K562 (cell line): ENCODE data around the gene TRIOBP.

Experiments used
- COPS2 ChIP-seq: fragments of 450-650 bp; conservative IDR thresholded peaks from 2 replicates; pipeline ENCODE4 v1.6.1; 2016; ENCODE audit warnings: mild to moderate bottlenecking, moderate library complexity
- CTCF ChIP-seq, 3 experiments: IDR thresholded peaks in 2 of 3; conservative IDR thresholded peaks in 1 of 3; 2 replicates each; pipeline ENCODE4 v1.5.1; 2011 to 2012; ENCODE audit warnings: low read length in 3 of 3, mild to moderate bottlenecking in 3 of 3, control low read depth in 2 of 3, improper control_type of control experiment in 1 of 3, inconsistent platforms in 1 of 3, low read depth in 1 of 3, mixed read lengths in 1 of 3, moderate library complexity in 1 of 3; ENCODE audit not compliant: insufficient read depth in 2 of 3
- EHMT2 ChIP-seq: fragments of 450-650 bp; IDR thresholded peaks from 2 replicates; pipeline ENCODE4 v1.6.1; 2018; ENCODE audit warnings: antibody characterized with exemption
- EP300 ChIP-seq: IDR thresholded peaks from 2 replicates; pipeline ENCODE4 v1.6.1; 2012; ENCODE audit warnings: low read length, improper control_type of control experiment
- GTF3C2 ChIP-seq: IDR thresholded peaks from 3 replicates; pipeline ENCODE4 v1.6.1; 2011; ENCODE audit warnings: borderline replicate concordance, mild to moderate bottlenecking, moderate library complexity; ENCODE audit not compliant: insufficient read length; ENCODE audit errors: extremely low read depth
- HLTF ChIP-seq: fragments of 450-650 bp; IDR thresholded peaks from 2 replicates; pipeline ENCODE4 v1.6.1; 2016
- MAFK ChIP-seq: IDR thresholded peaks from 2 replicates; pipeline ENCODE4 v1.6.1; 2011; ENCODE audit warnings: low read length, improper control_type of control experiment
- MXI1 ChIP-seq: IDR thresholded peaks from 2 replicates; pipeline ENCODE4 v1.6.1; 2011; ENCODE audit warnings: low read depth, mild to moderate bottlenecking, improper control_type of control experiment, low read length
- TCF7L2 ChIP-seq: fragments of 150-350 bp; IDR thresholded peaks from 2 replicates; pipeline ENCODE4 v1.6.1; 2016; ENCODE audit warnings: low read depth, mild to moderate bottlenecking, low read length, moderate library complexity
- ZNF408 ChIP-seq: fragments of 250-450 bp; sonication (Bioruptor Pico); IDR thresholded peaks from 2 replicates; pipeline ENCODE4 v1.4.0; 2020; ENCODE audit warnings: low read depth, mild to moderate bottlenecking, moderate library complexity

GRCh38 chr22:37711490-37711889 lies 14.6 kb downstream of the TRIOBP start:
- TF ChIP-seq HLTF (no peak), ZNF408 (CRISPR knock-in tag) (no peak), MAFK (no peak), GTF3C2 (no peak), MXI1 (no peak), CTCF (IDR thresholded peaks at IDR 0.05 in 2 of 3, conservative IDR thresholded peaks at IDR 0.05 in 1 of 3; ENCODE audit: insufficient read depth in 2 of 3, low read depth in 1 of 3, low read length in 3 of 3) (no peak), EHMT2 (no peak), TCF7L2 (no peak), EP300 (no peak), COPS2 (no peak)
